Effector memory CD8-positive, alpha-beta T cell (primary cell): ENCODE results near the gene COPS6.

Source experiments
- ATAC-seq: fragments of 150-1000 bp; cut with Tn5 transposase; replicated peaks from 2 replicates; pipeline ENCODE4 v1.10.0; 2021; ENCODE audit warnings: mild to moderate bottlenecking, moderate library complexity
- DNase-seq, 3 experiments: peaks; one replicate each; pipeline ENCODE4 v3.0.0; 2021
- H3K27ac Mint-ChIP-seq, 2 donors: one replicate each; pipeline ENCODE4 v1.8.0; 2022; ENCODE audit warnings: mild to moderate bottlenecking in 2 of 2, mixed read lengths in 2 of 2, moderate library complexity in 2 of 2
- H3K27me3 Mint-ChIP-seq, 2 donors: one replicate each; pipeline ENCODE4 v1.8.0; 2022; ENCODE audit warnings: mixed read lengths in 2 of 2
- H3K36me3 Mint-ChIP-seq: one replicate; pipeline ENCODE4 v1.8.0; 2022; ENCODE audit warnings: mild to moderate bottlenecking, moderate library complexity, mixed read lengths; ENCODE audit not compliant: insufficient read depth
- H3K4me1 Mint-ChIP-seq, 2 donors: one replicate each; pipeline ENCODE4 v1.8.0; 2022; ENCODE audit warnings: low read depth in 2 of 2, mixed read lengths in 2 of 2
- H3K4me3 Mint-ChIP-seq, 2 donors: one replicate each; pipeline ENCODE4 v1.8.0; 2022; ENCODE audit warnings: mild to moderate bottlenecking in 2 of 2, mixed read lengths in 2 of 2, moderate library complexity in 2 of 2
- H3K9me3 Mint-ChIP-seq, 2 donors: one replicate each; pipeline ENCODE4 v1.8.0; 2022; ENCODE audit warnings: mixed read lengths in 2 of 2
- total RNA-seq, 9 experiments: gene quantifications; one replicate each; lab custom pipeline; 2026; lab: John Stamatoyannopoulos, UW

COPS6 gene
- 28.0 to 45.0 (median 35.0) reads per million in 9 experiments for total RNA-seq

- Mint-ChIP-seq H3K27ac (peak within 1 kb of the TSS; percentile 90 to 92), H3K9me3 (no peaks in the 10 kb centered on the region), H3K27me3 (no peaks in the 10 kb centered on the region), H3K4me1 (peaks cover 11 to 16% of the 10 kb centered on the region in 2 donors), H3K36me3 (peaks cover 49% of the 10 kb centered on the region), H3K4me3 (peak within 1 kb of the TSS; percentile 85 to 90)
- DNase-seq = peak; percentile 85 to 88 (median 87)
- ATAC-seq = peak; percentile 87
Measured at GRCh38 chr7:100088621-100089457, at the start of gene COPS6. COPS6 (plus strand) TSS chr7:100088969; CDS start chr7:100088991, 22 bp downstream.

DNA sequence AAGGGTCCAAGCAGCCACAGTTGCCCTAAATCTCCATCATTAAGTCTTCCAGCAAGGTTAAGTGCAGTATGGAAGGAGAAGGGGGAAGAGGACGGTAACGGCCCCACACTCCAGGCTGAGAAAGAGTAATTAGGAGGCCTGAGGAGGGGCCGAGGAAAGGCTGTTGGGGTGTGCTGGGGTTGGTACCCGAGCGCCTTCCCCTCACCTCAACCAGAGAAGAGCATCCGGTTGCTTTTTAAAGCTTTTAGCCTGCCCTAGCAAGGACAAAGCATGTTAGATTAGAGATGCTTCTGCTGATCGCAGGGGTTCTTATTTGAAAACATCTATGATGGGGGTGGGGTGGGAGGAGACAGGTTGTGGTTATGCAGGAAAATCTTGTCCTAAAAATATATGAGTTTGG, 48.2 kb upstream of the COPS6 start:
- no peaks in the 10 kb centered on the region for H3K9me3 Mint-ChIP-seq
- DNase-seq (no peak), ATAC-seq (no peak)
- no peak overlapping the region for H3K4me3 Mint-ChIP-seq
- H3K4me1 Mint-ChIP-seq = peaks cover 0 to 4% of the 10 kb centered on the region in 2 donors
- H3K36me3 Mint-ChIP-seq = no peaks in the 10 kb centered on the region
- H3K27ac Mint-ChIP-seq = no peak overlapping the region
- H3K27me3 Mint-ChIP-seq = no peaks in the 10 kb centered on the region

- Mint-ChIP-seq H3K4me1 (peaks cover 0 to 4% of the 10 kb centered on the region in 2 donors), H3K4me3 (no peak overlapping the region), H3K36me3 (peaks cover 8% of the 10 kb centered on the region), H3K27ac (no peak overlapping the region), H3K9me3 (no peaks in the 10 kb centered on the region), H3K27me3 (no peaks in the 10 kb centered on the region)
- ATAC-seq (no peak), DNase-seq (no peak)
Measured at GRCh38 chr7:100044718-100045117, 44.1 kb upstream of the COPS6 start.

GRCh38 chr7:100048680-100049079, 40.1 kb upstream of the COPS6 start:
- H3K27ac Mint-ChIP-seq = peak overlapping the region; percentile 95 to 96
- peaks cover 20% of the 10 kb centered on the region for H3K36me3 Mint-ChIP-seq
- H3K27me3 Mint-ChIP-seq = no peaks in the 10 kb centered on the region
- H3K9me3 Mint-ChIP-seq = no peaks in the 10 kb centered on the region
- H3K4me3 Mint-ChIP-seq = peak overlapping the region; percentile 34 to 91
- ATAC-seq (no peak), DNase-seq (no peak)
- peaks cover 7% of the 10 kb centered on the region in 2 donors for H3K4me1 Mint-ChIP-seq

- peak within 1 kb of the TSS; percentile 90 to 91 for H3K4me3 Mint-ChIP-seq
- no peaks in the 10 kb centered on the region for H3K9me3 Mint-ChIP-seq
- ATAC-seq (peak; percentile 94), DNase-seq (peak; percentile 73 to 80 (median 77))
- peaks cover 20% of the 10 kb centered on the region for H3K36me3 Mint-ChIP-seq
- peak within 1 kb of the TSS; percentile 95 to 96 for H3K27ac Mint-ChIP-seq
- peaks cover 7% of the 10 kb centered on the region in 2 donors for H3K4me1 Mint-ChIP-seq
- H3K27me3 Mint-ChIP-seq = no peaks in the 10 kb centered on the region
Measured at GRCh38 chr7:100049441-100050291, 39.1 kb upstream of the COPS6 start, which contains the start of gene ZSCAN21. ZSCAN21 (plus strand) TSS chr7:100049774; CDS start chr7:100057007, 7,233 bp downstream.

- DNase-seq = no peak
- Mint-ChIP-seq H3K27me3 (no peaks in the 10 kb centered on the region), H3K27ac (peak overlapping the region in 1 of 2 donors; percentile 51), H3K4me3 (peak overlapping the region; percentile 14 to 20), H3K4me1 (peaks cover 7% of the 10 kb centered on the region in 2 donors), H3K36me3 (peaks cover 20% of the 10 kb centered on the region), H3K9me3 (no peaks in the 10 kb centered on the region)
- ATAC-seq = no peak
Measured at GRCh38 chr7:100051611-100052010, 37.2 kb upstream of the COPS6 start.

GRCh38 chr7:100053215-100053614, 35.6 kb upstream of the COPS6 start:
- peak in 1 of 3 experiments; percentile 20 for DNase-seq
- no peak overlapping the region for H3K27ac Mint-ChIP-seq
- no peak overlapping the region for H3K4me3 Mint-ChIP-seq
- H3K27me3 Mint-ChIP-seq = no peaks in the 10 kb centered on the region
- peaks cover 28% of the 10 kb centered on the region for H3K36me3 Mint-ChIP-seq
- peaks cover 7% of the 10 kb centered on the region in 2 donors for H3K4me1 Mint-ChIP-seq
- ATAC-seq = no peak
- no peaks in the 10 kb centered on the region for H3K9me3 Mint-ChIP-seq

- no peak for ATAC-seq
Measured at GRCh38 chr7:100057006-100057405, 31.8 kb upstream of the COPS6 start.

GRCh38 chr7:100059251-100059739, 29.5 kb upstream of the COPS6 start:
- no peaks in the 10 kb centered on the region for H3K27me3 Mint-ChIP-seq
- peak overlapping the region in 1 of 2 donors; percentile 58 for H3K27ac Mint-ChIP-seq
- no peak overlapping the region for H3K4me3 Mint-ChIP-seq
- peaks cover 0 to 1% of the 10 kb centered on the region in 2 donors for H3K4me1 Mint-ChIP-seq
- H3K36me3 Mint-ChIP-seq = peaks cover 41% of the 10 kb centered on the region
- DNase-seq (no peak), ATAC-seq (no peak)
- no peaks in the 10 kb centered on the region for H3K9me3 Mint-ChIP-seq

More at GRCh38 chr7:100057006-100057405, 31.8 kb upstream of the COPS6 start:
- H3K4me1 Mint-ChIP-seq = no peaks in the 10 kb centered on the region
- H3K9me3 Mint-ChIP-seq = no peaks in the 10 kb centered on the region
- no peaks in the 10 kb centered on the region for H3K27me3 Mint-ChIP-seq
- H3K27ac Mint-ChIP-seq = no peak overlapping the region
- DNase-seq = no peak
- peaks cover 24% of the 10 kb centered on the region for H3K36me3 Mint-ChIP-seq
- H3K4me3 Mint-ChIP-seq = no peak overlapping the region

DNA sequence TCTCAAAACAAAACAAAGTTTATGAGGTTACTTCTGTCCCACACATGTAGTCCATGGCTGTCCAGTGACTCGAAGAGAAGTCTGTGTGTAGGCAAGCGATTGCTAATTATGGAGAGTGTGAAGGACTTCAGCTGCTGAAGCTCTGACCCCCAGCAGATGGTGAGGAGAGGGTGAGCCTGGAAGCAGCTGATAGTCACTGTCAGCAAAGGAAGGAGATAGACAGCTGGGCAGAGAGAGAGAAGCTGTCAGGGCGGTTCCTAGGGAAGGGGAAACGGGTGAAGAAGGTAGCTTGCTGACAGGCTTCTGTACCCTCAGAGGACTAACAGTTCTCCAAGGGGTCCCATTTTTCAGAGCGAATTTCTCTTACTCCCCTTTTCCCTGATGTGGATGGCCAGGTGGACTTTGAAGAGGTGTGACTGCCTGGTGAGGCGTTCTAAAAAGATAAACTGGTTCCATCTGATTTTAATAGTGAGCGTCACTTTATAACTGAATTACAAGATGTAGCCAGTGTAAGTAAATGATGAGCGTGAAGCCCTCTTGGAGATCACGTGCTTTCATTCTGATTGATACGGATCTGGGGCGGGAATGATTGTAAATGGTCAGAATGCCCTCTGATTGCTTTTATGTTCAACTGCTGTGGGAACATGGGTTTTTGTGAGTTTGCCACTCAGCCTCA, 27.1 kb upstream of the COPS6 start:
- Mint-ChIP-seq H3K9me3 (no peaks in the 10 kb centered on the region), H3K4me1 (peaks cover 0 to 1% of the 10 kb centered on the region in 2 donors), H3K36me3 (peaks cover 44% of the 10 kb centered on the region), H3K27me3 (no peaks in the 10 kb centered on the region), H3K4me3 (no peak overlapping the region), H3K27ac (peak overlapping the region in 1 of 2 donors; percentile 75)
- DNase-seq = no peak
- ATAC-seq = no peak

- Mint-ChIP-seq H3K4me1 (peaks cover 0 to 1% of the 10 kb centered on the region in 2 donors), H3K27ac (no peak overlapping the region), H3K4me3 (no peak overlapping the region), H3K36me3 (peaks cover 34% of the 10 kb centered on the region), H3K9me3 (no peaks in the 10 kb centered on the region), H3K27me3 (no peaks in the 10 kb centered on the region)
- ATAC-seq (no peak), DNase-seq (no peak)
Measured at GRCh38 chr7:100063376-100063775, 25.4 kb upstream of the COPS6 start.

- DNase-seq = no peak
- no peaks in the 10 kb centered on the region for H3K9me3 Mint-ChIP-seq
- H3K4me1 Mint-ChIP-seq = peaks cover 0 to 1% of the 10 kb centered on the region in 2 donors
- no peak overlapping the region for H3K4me3 Mint-ChIP-seq
- peaks cover 30% of the 10 kb centered on the region for H3K36me3 Mint-ChIP-seq
- no peaks in the 10 kb centered on the region for H3K27me3 Mint-ChIP-seq
- no peak overlapping the region for H3K27ac Mint-ChIP-seq
- no peak for ATAC-seq
Measured at GRCh38 chr7:100064162-100064561, 24.6 kb upstream of the COPS6 start.
